Right hindlimb (tissue), 1 donor: ENCODE data around the gene CEACAM21.

Experiments used
- DNase-seq: peaks from one replicate; pipeline ENCODE4 v3.0.0-alpha.2; 2018

CEACAM21 gene

GRCh38 chr19:41587101-41587837 lies 11.3 kb downstream of the CEACAM21 start:
- no peak for DNase-seq

GRCh38 chr19:41587838-41588210 lies 11.9 kb downstream of the CEACAM21 start:
- no peak for DNase-seq

GRCh38 chr19:41588497-41589209 lies 12.7 kb downstream of the CEACAM21 start:
- peak; percentile 32 for DNase-seq

GRCh38 chr19:41589371-41589770 lies 13.4 kb downstream of the CEACAM21 start:
- DNase-seq, result no peak

- no peak for DNase-seq
These were observed 15.0 kb downstream of the CEACAM21 start for GRCh38 chr19:41590936-41591335.

GRCh38 chr19:41591951-41592562 lies 16.1 kb downstream of the CEACAM21 start:
- no peak for DNase-seq

GRCh38 chr19:41595258-41595889 lies 19.4 kb downstream of the CEACAM21 start:
- DNase-seq, result no peak

- DNase-seq, result no peak
These were observed 19.9 kb downstream of the CEACAM21 start for GRCh38 chr19:41595890-41596280.

- DNase-seq, result peak; percentile 51
These were observed 21.7 kb downstream of the CEACAM21 start for GRCh38 chr19:41597600-41598041.

GRCh38 chr19:41599175-41599966 lies 23.4 kb downstream of the CEACAM21 start:
- DNase-seq, result no peak

GRCh38 chr19:41601771-41602170 lies 25.8 kb downstream of the CEACAM21 start:
- no peak for DNase-seq

GRCh38 chr19:41604831-41605230 lies 28.9 kb downstream of the CEACAM21 start:
- no peak for DNase-seq

GRCh38 chr19:41606215-41606837 lies 30.4 kb downstream of the CEACAM21 start:
- DNase-seq, result no peak

GRCh38 chr19:41607668-41608067 lies 31.7 kb downstream of the CEACAM21 start:
- DNase-seq, result no peak

- no peak for DNase-seq
These were observed 34.8 kb downstream of the CEACAM21 start for GRCh38 chr19:41610789-41611188.

GRCh38 chr19:41612483-41612882 lies 36.5 kb downstream of the CEACAM21 start:
- no peak for DNase-seq

- no peak for DNase-seq
These were observed 39.2 kb downstream of the CEACAM21 start for GRCh38 chr19:41615207-41615606.

- peak; percentile 30 for DNase-seq
These were observed 41.0 kb downstream of the CEACAM21 start for GRCh38 chr19:41616792-41617621.

- DNase-seq, result no peak
These were observed 42.2 kb downstream of the CEACAM21 start for GRCh38 chr19:41617941-41618730.

GRCh38 chr19:41619018-41619556 lies 43.1 kb downstream of the CEACAM21 start:
- DNase-seq, result no peak
